MM.1S (cell line): ENCODE data around the gene SPATA31E1.

Source experiments
- CTCF ChIP-seq: fragments of 300-600 bp; sonication (generic); IDR thresholded peaks from 2 replicates; pipeline ENCODE4 v1.5.1; 2016; ENCODE audit warnings: antibody characterized with exemption, low read length, mixed read lengths
- EZH2 ChIP-seq: fragments of 300-600 bp; sonication (generic); optimal IDR thresholded peaks from 2 replicates; pipeline ENCODE3; 2017; ENCODE audit warnings: low read depth, mild to moderate bottlenecking, antibody characterized with exemption, low read length, mixed read lengths
- EZH2phosphoT487 ChIP-seq: fragments of 300-600 bp; sonication (generic); IDR thresholded peaks from 2 replicates; pipeline ENCODE4 v1.6.1; 2018; ENCODE audit warnings: antibody characterized with exemption, low read length

- no peak for TF ChIP-seq EZH2
- TF ChIP-seq CTCF: no peak
- no peak for TF ChIP-seq EZH2phosphoT487
Measured at GRCh38 chr9:87868635-87869034, 14.0 kb upstream of the SPATA31E1 start.
